GM21515 (cell line): ENCODE results near the gene TOGARAM2.

Experiments used
- ATAC-seq: cut with Tn5 transposase; IDR thresholded peaks from one replicate; pipeline ENCODE4 v1.9.1; 2021; ENCODE audit not compliant: unreplicated experiment

The TOGARAM2 gene

GRCh38 chr2:29017716-29018435, 36.8 kb downstream of the TOGARAM2 start:
- no peak for ATAC-seq

GRCh38 chr2:29021886-29022285, 40.8 kb downstream of the TOGARAM2 start:
- ATAC-seq: no peak

- ATAC-seq: no peak
Measured at GRCh38 chr2:29022679-29023078, 41.6 kb downstream of the TOGARAM2 start.

- ATAC-seq: no peak
Measured at GRCh38 chr2:29023188-29023587, 42.1 kb downstream of the TOGARAM2 start.

- ATAC-seq: no peak
Measured at GRCh38 chr2:29024882-29025430, 43.9 kb downstream of the TOGARAM2 start.

GRCh38 chr2:29025711-29026110, 44.6 kb downstream of the TOGARAM2 start:
- ATAC-seq: no peak

GRCh38 chr2:29031046-29031445, 49.9 kb downstream of the TOGARAM2 start:
- no peak for ATAC-seq

- no peak for ATAC-seq
Measured at GRCh38 chr2:29032189-29032588, 51.1 kb downstream of the TOGARAM2 start.

- ATAC-seq: no peak
Measured at GRCh38 chr2:29033172-29033571, 52.1 kb downstream of the TOGARAM2 start.

- no peak for ATAC-seq
Measured at GRCh38 chr2:29033656-29034055, 52.6 kb downstream of the TOGARAM2 start.

- ATAC-seq: no peak
Measured at GRCh38 chr2:29035016-29035745, 54.1 kb downstream of the TOGARAM2 start.

- ATAC-seq: no peak
Measured at GRCh38 chr2:29039718-29040480, 58.8 kb downstream of the TOGARAM2 start.

GRCh38 chr2:29040552-29040951, 59.5 kb downstream of the TOGARAM2 start:
- no peak for ATAC-seq

GRCh38 chr2:29041161-29041660, 60.1 kb downstream of the TOGARAM2 start:
- ATAC-seq: no peak

- ATAC-seq: no peak
Measured at GRCh38 chr2:29042561-29043075, 61.5 kb downstream of the TOGARAM2 start.

- no peak for ATAC-seq
Measured at GRCh38 chr2:29044459-29044858, 63.4 kb downstream of the TOGARAM2 start.

- ATAC-seq: no peak
Measured at GRCh38 chr2:29046321-29046720, 65.2 kb downstream of the TOGARAM2 start.

GRCh38 chr2:29047083-29047845, 66.2 kb downstream of the TOGARAM2 start:
- ATAC-seq: no peak

GRCh38 chr2:29050591-29050990, 69.5 kb downstream of the TOGARAM2 start:
- no peak for ATAC-seq

GRCh38 chr2:29051730-29052129, 70.6 kb downstream of the TOGARAM2 start:
- no peak for ATAC-seq
